Keratinocyte (primary cell): ENCODE data around the gene NFATC2. TPM values are rescaled to one million over a fixed set of nuclear protein-coding genes. Genes with fewer than 3 reads are reported as not detected.

Source experiments
- DNase-seq: peaks from one replicate; pipeline ENCODE4 v3.0.0-alpha.2; 2011; ENCODE audit warnings: low read depth, missing footprints, low spot score
- FAIRE-seq: peaks from 2 replicates; lab custom pipeline; 2011; peaks lifted over from hg19 to GRCh38; lab: Jason Lieb, UNC
- H2AFZ ChIP-seq: 2 replicates; pipeline ENCODE4 v1.6.0; 2012; ENCODE audit warnings: low read length, control low read depth, inconsistent platforms; ENCODE audit not compliant: control insufficient read depth
- H3K27ac ChIP-seq: 2 replicates; pipeline ENCODE4 v1.5.1; 2011; ENCODE audit warnings: low read length; ENCODE audit not compliant: control insufficient read depth, insufficient read depth
- H3K27me3 ChIP-seq: 3 replicates; pipeline ENCODE4 v1.6.0; 2011; ENCODE audit warnings: low read length; ENCODE audit not compliant: control insufficient read depth, insufficient read depth; ENCODE audit errors: extremely low read depth
- H3K36me3 ChIP-seq, 2 experiments: 2 replicates in 1 of 2; 3 replicates in 1 of 2; pipeline ENCODE4 v1.5.1; 2011; ENCODE audit warnings: low read length in 2 of 2, mild to moderate bottlenecking in 1 of 2; ENCODE audit not compliant: control insufficient read depth in 2 of 2, insufficient read depth in 2 of 2; ENCODE audit errors: extremely low read depth in 1 of 2
- H3K4me1 ChIP-seq: 3 replicates; pipeline ENCODE4 v1.5.1; 2011; ENCODE audit warnings: low read length; ENCODE audit not compliant: control insufficient read depth, insufficient read depth; ENCODE audit errors: extremely low read depth
- H3K4me2 ChIP-seq: 3 replicates; pipeline ENCODE4 v1.6.0; 2011; ENCODE audit warnings: low read depth, low read length; ENCODE audit not compliant: control insufficient read depth, insufficient read depth; ENCODE audit errors: extremely low read depth
- H3K4me3 ChIP-seq, 3 experiments: fragments of 200-600 bp in 1 of 3; sonication (generic) in 1 of 3; 2 replicates in 2 of 3; 3 replicates in 1 of 3; pipeline ENCODE4 v1.5.1; 2011 to 2016; ENCODE audit warnings: low read length in 3 of 3, mild to moderate bottlenecking in 3 of 3, control low read depth in 2 of 3, inconsistent platforms in 1 of 3, low read depth in 1 of 3, mixed read lengths in 1 of 3, mixed run types in 1 of 3, moderate library complexity in 1 of 3; ENCODE audit not compliant: control insufficient read depth in 2 of 3, insufficient read depth in 2 of 3; ENCODE audit errors: extremely low read depth in 1 of 3
- H3K79me2 ChIP-seq: 2 replicates; pipeline ENCODE4 v1.6.0; 2012; ENCODE audit warnings: low read length; ENCODE audit not compliant: control insufficient read depth, insufficient read depth
- H3K9ac ChIP-seq: 3 replicates; pipeline ENCODE4 v1.6.0; 2011; ENCODE audit warnings: low read length; ENCODE audit not compliant: control insufficient read depth, insufficient read depth; ENCODE audit errors: extremely low read depth
- H3K9me1 ChIP-seq: 3 replicates; pipeline ENCODE4 v1.6.0; 2011; ENCODE audit warnings: low read length; ENCODE audit not compliant: control insufficient read depth, insufficient read depth; ENCODE audit errors: extremely low read depth
- H3K9me3 ChIP-seq: 2 replicates; pipeline ENCODE4 v1.5.1; 2012; ENCODE audit warnings: low read depth, low read length; ENCODE audit not compliant: control insufficient read depth
- H4K20me1 ChIP-seq: 3 replicates; pipeline ENCODE4 v1.6.0; 2011; ENCODE audit warnings: low read length; ENCODE audit not compliant: control insufficient read depth, insufficient read depth; ENCODE audit errors: extremely low read depth
- CTCF ChIP-seq, 3 experiments: IDR thresholded peaks in 1 of 3; conservative IDR thresholded peaks in 1 of 3; optimal IDR thresholded peaks in 1 of 3; 2 replicates in 2 of 3; 3 replicates in 1 of 3; pipeline versions ENCODE3 to v1.5.1; 2011; ENCODE audit warnings: low read length in 3 of 3, mild to moderate bottlenecking in 3 of 3, moderate library complexity in 2 of 3, control low read depth in 1 of 3, inconsistent platforms in 1 of 3; ENCODE audit not compliant: insufficient read depth in 2 of 3; ENCODE audit errors: extremely low read depth in 1 of 3
- EZH2 ChIP-seq: IDR thresholded peaks from one replicate; pipeline ENCODE4 v1.6.1; 2012; ENCODE audit warnings: inconsistent platforms, mild to moderate bottlenecking, low read length, moderate library complexity
- dilution Hi-C: fragments of 300-500 bp; cut with MboI; formaldehyde crosslinking; loops from one replicate; pipeline ENCODE4 v1.7.0; 2020; ENCODE audit warnings: low sequenced_read_pairs; ENCODE audit not compliant: extremely low pct_ligation_motif_present
- polyA plus RNA-seq, 5 experiments: library from polyadenylated mRNA; depleted of rRNA in 3 of 5; stranded (reverse) in 3 of 5; stranded (forward) in 1 of 5; unstranded in 1 of 5; fragments of >200 nt; gene quantifications; 1 replicate in 1 of 5; 2 replicates in 3 of 5; 3 replicates in 1 of 5; pipeline versions ENCODE4 v1.2.1 to v1.2.3, GENCODE V29; 2011 to 2012; ENCODE audit warnings: missing spikeins in 2 of 5, low read depth in 1 of 5, low replicate concordance in 1 of 5

Gene NFATC2
- polyA plus RNA-seq, 1 donor (not counting 4 experiments of a cell fraction or from before 2014, with no cell fraction given): 0.05 TPM

GRCh38 chr20:51492167-51493092 is 50.1 kb downstream of the NFATC2 start:
- no peak overlapping the region for H2AFZ ChIP-seq
- FAIRE-seq (no peak), DNase-seq (no peak)
- H3K4me3 ChIP-seq: no peak overlapping the region
- peaks cover 37% of the 10 kb centered on the region for H3K27me3 ChIP-seq
- peak overlapping the region; percentile 25 for H3K4me2 ChIP-seq
- dilution Hi-C loops: no loop called here
- no peak for TF ChIP-seq CTCF (optimal IDR thresholded peaks at IDR 0.05 in 1 of 3, IDR thresholded peaks at IDR 0.05 in 1 of 3, conservative IDR thresholded peaks at IDR 0.05 in 1 of 3; ENCODE audit: extremely low read depth in 1 of 3, insufficient read depth in 2 of 3, low read length in 3 of 3)
- peak; percentile 57 for TF ChIP-seq EZH2
- no peaks in the 10 kb centered on the region for H3K79me2 ChIP-seq
- H3K9me1 ChIP-seq: no peaks in the 10 kb centered on the region
- no peak overlapping the region for H3K9ac ChIP-seq
- peaks cover 11% of the 10 kb centered on the region for H3K4me1 ChIP-seq
- H3K36me3 ChIP-seq: no peaks in the 10 kb centered on the region
- H3K9me3 ChIP-seq: no peaks in the 10 kb centered on the region
- no peak overlapping the region for H3K27ac ChIP-seq
- H4K20me1 ChIP-seq: no peaks in the 10 kb centered on the region

- Histone ChIP-seq H4K20me1 (no peaks in the 10 kb centered on the region), H3K79me2 (no peaks in the 10 kb centered on the region), H3K27ac (no peak overlapping the region), H3K4me1 (peaks cover 14% of the 10 kb centered on the region), H3K4me2 (no peak overlapping the region), H3K4me3 (no peak overlapping the region), H2AFZ (no peak overlapping the region), H3K36me3 (no peaks in the 10 kb centered on the region), H3K9ac (no peak overlapping the region), H3K9me1 (no peaks in the 10 kb centered on the region), H3K9me3 (no peaks in the 10 kb centered on the region), H3K27me3 (peaks cover 37% of the 10 kb centered on the region)
- no peak for TF ChIP-seq EZH2
- no peak for TF ChIP-seq CTCF (optimal IDR thresholded peaks at IDR 0.05 in 1 of 3, IDR thresholded peaks at IDR 0.05 in 1 of 3, conservative IDR thresholded peaks at IDR 0.05 in 1 of 3; ENCODE audit: extremely low read depth in 1 of 3, insufficient read depth in 2 of 3, low read length in 3 of 3)
- DNase-seq: no peak
- dilution Hi-C loops: no loop called here
- no peak for FAIRE-seq
Observed at GRCh38 chr20:51491393-51491792, 51.1 kb downstream of the NFATC2 start.
